GM19455 (cell line): ENCODE measurements around the gene SYS1.

Source experiments
- ATAC-seq: cut with Tn5 transposase; IDR thresholded peaks from one replicate; pipeline ENCODE4 v1.9.1; 2021; ENCODE audit not compliant: unreplicated experiment

Gene SYS1

GRCh38 chr20:45355209-45356084 lies 7.5 kb upstream of the SYS1 start:
- ATAC-seq, result no peak

GRCh38 chr20:45358282-45359068 lies 4.5 kb upstream of the SYS1 start:
- no peak for ATAC-seq

- ATAC-seq, result no peak
Observed at GRCh38 chr20:45359069-45359405, 3.9 kb upstream of the SYS1 start.

- ATAC-seq, result no peak
Observed at GRCh38 chr20:45359406-45360148, 3.4 kb upstream of the SYS1 start.

- no peak for ATAC-seq
Observed at GRCh38 chr20:45361793-45362192, 1.2 kb upstream of the SYS1 start.

GRCh38 chr20:45363611-45364492 lies 896 bp downstream of the SYS1 start:
- ATAC-seq, result no peak

GRCh38 chr20:45365444-45365970 lies 2.6 kb downstream of the SYS1 start:
- ATAC-seq, result no peak

- no peak for ATAC-seq
Observed at GRCh38 chr20:45366192-45366591, 3.2 kb downstream of the SYS1 start.

- ATAC-seq, result no peak
Observed at GRCh38 chr20:45366631-45367030, 3.7 kb downstream of the SYS1 start.

- ATAC-seq, result no peak
Observed at GRCh38 chr20:45367126-45367525, 4.2 kb downstream of the SYS1 start.

GRCh38 chr20:45368221-45368980 lies 5.4 kb downstream of the SYS1 start:
- peak; percentile 75 for ATAC-seq

GRCh38 chr20:45370571-45371160 lies 7.7 kb downstream of the SYS1 start:
- ATAC-seq, result no peak

- ATAC-seq, result no peak
Observed at GRCh38 chr20:45372241-45372640, 9.3 kb downstream of the SYS1 start.

- no peak for ATAC-seq
Observed at GRCh38 chr20:45372646-45373352, 9.8 kb downstream of the SYS1 start.

- ATAC-seq, result peak; percentile 67
Observed at GRCh38 chr20:45373353-45374100, 10.6 kb downstream of the SYS1 start.

GRCh38 chr20:45374101-45374467 lies 11.1 kb downstream of the SYS1 start:
- no peak for ATAC-seq

- ATAC-seq, result no peak
Observed at GRCh38 chr20:45374966-45375365, 12.0 kb downstream of the SYS1 start.

- no peak for ATAC-seq
Observed at GRCh38 chr20:45377269-45377668, 14.3 kb downstream of the SYS1 start.
